ENCODE results near the gene HSPE1.

GRCh38 chr2:197497326-197497725 lies 2.9 kb upstream of the HSPE1 start:
- TF ChIP-seq CTCF (conservative IDR thresholded peaks at IDR 0.05 in 1 of 2, IDR thresholded peaks at IDR 0.05 in 1 of 2; ENCODE audit: low read depth in 1 of 2, low read length in 2 of 2), result no peak
- no peak for TF ChIP-seq EZH2 (IDR thresholded peaks at IDR 0.05; ENCODE audit: low read length, missing control alignments)

Data from fibroblast of lung (primary cell).